ENCODE data around the gene BCAR3.
"Not testable (repeated sequence)": the region's sequence is repeated elsewhere in the genome, so short reads cannot be mapped to it uniquely, and the experiment has no call there.

Gene BCAR3

DNA sequence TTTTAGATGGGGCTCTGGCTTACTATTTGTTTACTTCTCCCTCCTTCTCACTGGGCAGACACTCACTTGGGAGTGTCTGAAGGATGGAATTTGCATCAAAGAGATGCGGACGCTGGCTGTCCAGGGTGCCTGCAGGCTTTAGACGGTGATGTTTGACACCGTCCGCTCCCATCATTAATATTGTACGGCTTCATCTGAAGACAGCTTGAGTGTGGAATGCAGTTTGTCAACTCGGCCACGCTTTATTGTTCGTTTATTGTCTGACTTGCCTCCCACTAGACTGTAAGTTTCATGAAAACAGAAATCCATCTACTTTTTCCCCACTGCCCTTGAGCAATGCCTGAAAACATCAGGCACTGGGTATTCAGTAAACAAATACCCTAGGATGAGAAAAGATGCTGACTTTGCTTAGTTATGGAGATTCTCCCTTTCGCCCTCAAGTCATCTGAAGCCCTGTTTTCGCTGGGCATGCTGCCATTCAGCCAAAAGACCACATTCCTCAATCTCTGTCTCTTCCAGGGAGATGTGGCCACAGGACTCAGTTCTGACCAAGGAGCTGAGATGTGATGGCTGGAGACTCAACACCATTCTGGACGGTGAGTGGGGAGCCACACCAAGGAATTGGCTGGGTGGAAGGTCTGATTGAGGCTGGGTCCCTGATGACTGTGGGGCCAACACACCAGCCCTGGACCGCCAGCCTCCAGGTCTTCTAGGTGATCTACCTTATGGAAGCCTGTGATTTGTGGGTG lies 87.6 kb downstream of the BCAR3 start:
- no peak for DNase-seq

GRCh38 chr1:93592551-93592949 lies 89.1 kb downstream of the BCAR3 start:
- DNase-seq: no peak

DNA sequence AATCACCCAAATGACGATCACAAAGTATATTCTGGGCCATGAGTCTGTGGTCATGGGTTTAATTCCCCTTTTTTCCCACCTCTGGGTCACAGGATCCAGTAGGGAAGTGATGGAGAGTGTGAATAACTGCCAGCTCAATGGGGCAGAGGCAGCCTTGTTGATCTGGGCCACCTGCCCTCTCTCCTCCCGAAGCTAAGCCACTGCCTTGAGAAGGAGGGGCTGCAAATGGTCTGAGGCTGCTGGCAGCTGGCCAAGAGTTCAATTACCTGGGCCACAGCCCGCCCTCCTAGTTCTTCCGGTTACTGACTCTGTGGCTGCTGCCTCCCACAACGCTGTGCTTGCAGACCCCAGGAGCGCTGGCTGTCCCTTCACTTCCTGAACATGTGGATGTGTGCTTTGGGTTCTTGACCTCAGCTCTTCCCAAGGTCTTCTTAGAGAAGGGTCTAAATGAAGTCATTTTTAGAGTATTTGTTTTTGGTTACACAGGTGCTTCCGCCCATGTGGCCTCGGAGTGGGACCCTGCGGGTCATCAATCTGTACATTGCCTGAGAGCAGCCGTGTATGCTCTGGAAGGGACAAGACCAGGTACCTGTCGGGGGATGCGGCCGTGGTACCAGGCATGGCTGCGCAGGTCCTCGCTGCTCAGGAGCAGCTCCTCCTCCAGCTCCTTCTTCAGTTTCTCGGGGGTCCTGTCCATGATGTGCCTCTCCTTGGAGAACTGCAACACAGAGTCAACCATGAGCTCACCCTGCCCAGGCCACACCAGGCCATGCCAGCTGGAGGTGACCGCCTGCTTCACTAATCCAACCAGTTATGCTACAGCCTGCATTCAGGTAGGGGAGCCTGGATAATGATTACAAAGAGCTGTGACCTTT lies 89.7 kb downstream of the BCAR3 start:
- peak; percentile 95 for DNase-seq

DNA sequence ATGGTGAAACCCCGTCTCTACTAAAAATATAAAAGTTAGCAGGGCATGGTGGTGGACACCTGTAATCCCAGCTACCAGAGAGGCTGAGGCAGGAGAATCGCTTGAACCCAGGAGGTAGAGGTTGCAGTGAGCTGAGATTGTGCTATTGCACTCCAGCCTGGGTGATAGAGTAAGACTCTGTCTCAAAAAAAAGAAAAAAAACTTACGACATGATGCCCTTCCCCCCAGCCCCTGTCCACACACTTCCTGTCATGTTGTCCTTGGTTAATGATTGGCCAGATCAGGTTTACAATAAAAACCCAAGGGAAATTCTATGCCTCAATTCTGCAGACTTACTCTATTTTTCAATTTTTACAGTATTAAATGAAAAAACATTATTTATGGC lies 90.4 kb downstream of the BCAR3 start:
- DNase-seq: not testable (repeated sequence)

DNA sequence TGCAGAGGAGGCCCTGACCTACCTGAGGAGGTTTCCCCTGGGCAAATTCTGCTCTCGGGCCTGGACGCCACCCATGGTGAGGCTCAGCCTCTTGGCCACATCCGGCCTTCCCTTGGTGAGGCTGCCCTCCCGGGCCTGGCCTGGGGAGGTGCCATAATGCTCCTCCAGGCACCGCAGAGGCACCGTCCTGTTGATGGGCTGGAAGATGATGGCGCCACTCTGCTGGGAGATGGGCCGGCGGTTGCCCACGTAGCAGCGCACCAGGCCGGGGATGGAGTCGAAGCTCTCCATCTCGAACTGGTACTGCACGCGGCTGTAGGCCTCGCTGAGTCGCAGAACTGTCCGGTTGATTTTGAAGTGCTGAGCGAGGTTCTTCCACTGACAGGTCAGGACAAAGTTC lies 92.7 kb downstream of the BCAR3 start:
- no peak for DNase-seq

DNA sequence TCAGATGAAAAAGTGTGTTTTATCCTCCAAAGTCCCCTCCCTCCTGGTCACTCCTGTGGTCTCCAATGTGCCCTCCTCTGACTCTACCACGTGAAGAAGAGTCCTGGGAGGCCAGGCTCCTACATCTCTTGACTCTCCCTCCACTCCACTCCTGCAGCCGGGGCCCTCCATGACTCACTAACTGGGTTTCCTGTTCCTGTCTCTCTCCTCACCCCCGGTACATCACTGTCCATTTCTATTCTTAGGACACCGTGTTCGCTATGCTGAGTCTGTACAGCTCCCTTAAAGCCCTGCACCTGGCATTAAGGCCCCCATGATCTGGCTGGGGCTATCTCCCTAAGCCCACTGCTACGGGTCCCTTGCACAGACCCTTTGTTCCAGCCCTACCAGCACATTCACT lies 93.4 kb downstream of the BCAR3 start:
- DNase-seq: no peak

GRCh38 chr1:93587354-93587753 lies 94.3 kb downstream of the BCAR3 start:
- no peak for DNase-seq

DNA sequence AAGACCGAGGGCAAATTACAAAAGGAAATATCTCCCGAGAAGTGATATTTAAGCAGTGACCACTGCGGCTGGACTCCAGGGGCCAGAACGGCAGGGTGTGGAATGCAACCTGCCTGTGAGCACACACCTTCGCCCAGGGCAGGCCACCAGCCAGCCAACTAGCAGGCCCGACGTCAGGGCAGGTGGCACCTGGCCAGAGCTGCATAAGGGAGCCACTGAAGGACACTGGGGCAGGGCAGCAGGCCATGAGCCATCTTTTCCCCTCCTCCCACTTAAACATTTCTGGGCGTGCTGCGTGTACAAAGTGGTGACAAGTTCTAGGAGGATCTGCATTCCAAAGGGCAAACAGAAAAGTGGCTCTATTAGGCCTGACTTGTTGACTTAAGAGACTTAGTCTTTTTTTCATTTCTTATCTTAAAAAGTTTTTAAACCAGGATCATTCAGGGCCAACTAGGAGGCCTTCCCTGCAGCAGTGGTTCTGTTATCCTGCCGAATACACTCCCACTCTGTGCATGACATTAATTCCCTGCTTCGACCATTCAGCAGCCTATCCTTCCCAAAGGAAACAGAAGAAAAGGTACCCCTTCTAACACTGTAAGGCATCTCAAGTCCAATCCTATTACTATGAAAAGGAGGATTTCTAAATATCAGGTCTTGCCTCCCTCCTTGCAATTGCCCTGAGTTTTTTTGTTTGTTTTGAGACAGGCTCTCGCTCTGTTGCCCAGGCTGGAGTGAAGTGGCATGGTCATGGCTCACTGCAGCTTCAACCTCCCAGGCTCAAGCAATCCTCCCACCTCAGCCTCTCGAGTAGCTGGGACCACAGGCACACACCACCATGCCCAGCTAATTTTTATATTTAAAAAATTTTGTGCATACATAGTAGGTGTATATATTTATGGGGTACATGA lies 96.3 kb downstream of the BCAR3 start:
- no peak for DNase-seq

DNA sequence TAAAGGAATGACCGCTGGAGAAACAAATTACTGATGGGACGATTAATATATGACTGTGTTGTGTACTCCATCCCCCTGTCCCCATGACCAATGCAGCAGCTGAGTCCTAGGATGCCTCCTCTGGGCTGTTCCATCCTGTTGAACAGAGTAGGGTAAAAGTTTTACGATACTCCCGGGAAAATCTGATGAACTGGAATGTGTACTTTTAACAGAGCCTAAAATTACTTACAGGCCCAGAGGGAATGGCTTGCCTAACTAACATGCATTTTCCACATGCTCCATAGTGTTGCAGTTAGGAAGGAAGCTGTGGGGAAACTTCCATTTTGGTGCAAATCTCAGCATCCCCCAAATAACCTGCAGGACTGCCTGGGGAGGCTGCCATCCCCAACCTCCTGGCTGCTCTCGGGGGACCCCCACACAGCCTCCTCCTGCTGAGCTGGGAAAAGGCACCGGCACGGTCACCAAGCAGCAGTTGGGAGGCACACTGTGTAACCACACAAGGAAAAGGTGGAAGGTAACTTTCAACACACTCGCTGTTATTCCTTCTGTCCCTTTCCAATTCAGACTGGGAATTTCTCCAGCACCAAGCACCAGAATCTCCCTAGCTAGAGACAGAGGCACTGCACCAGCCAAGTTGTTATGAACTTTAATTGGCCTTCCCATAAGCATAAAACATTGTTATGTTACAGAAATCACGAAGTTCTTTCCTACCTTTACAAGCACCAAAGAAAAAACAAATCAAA lies 97.2 kb downstream of the BCAR3 start:
- DNase-seq: no peak

GRCh38 chr1:93581917-93582850 lies 99.5 kb downstream of the BCAR3 start:
- no peak for DNase-seq

GRCh38 chr1:93579891-93580290 lies 101.7 kb downstream of the BCAR3 start:
- no peak for DNase-seq

DNA sequence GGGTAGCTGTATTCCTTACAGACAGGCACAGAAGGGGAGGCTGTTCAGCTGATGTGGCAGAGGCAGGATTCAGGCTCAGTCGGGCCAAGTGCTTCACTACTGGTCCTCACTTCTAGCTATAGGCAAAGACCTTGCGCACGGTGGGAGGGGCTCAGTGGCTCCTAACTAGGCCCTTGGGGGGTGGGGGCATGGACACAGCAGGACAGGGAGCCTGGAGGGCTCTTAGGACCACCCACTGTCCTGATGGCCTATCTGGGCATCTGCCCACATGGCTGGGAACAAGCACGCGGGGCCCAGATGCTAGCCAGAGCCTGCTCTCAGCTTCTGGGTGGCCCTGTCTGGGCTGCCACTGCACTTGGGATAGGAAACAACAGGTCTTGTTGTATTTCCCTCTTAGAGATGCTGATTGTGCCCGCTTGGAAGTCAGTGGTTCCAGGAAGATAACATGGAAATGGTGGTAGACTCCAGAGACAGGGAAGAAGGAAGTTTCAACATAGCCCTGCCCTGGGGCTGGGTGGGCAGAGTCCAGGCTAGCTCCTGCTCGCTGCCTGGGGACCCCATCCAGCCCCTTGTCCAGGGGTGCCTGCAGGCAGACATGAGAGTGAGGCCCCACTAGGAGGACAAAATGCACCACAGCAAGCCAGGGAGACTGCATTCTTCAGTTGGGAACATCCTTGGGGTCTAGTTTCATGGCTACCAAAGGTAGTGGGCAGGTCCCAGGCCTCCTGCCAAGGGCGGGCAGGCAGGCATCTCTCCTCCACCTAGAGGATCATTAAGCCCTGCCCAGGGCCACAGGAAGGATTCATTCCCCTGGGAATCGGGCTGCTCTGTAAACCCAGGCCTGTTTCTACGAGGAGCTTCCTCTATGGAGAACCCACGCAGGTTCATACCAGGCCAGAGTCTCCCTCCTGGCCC lies 102.5 kb downstream of the BCAR3 start:
- no peak for DNase-seq

DNA sequence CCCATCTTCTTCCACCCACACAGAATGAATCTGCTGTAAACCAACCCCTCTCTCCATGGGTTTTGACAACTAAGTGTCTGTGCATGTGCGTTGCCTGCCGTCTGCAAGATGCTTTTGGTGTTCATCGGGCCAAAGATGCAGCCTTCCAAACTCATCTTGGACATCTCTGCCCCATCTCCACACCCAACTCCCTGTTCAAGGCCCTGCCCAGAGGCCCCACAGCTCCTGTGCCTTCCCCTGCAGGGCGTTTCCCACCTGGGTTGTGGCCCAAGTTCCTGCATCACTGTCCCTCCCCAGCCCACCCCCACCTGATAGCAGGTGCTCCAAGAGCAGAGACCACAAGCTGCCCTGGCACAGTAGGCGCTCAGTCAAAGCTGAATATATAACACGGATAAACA lies 103.2 kb downstream of the BCAR3 start:
- no peak for DNase-seq

GRCh38 chr1:93577536-93578432 lies 103.9 kb downstream of the BCAR3 start:
- no peak for DNase-seq

DNA sequence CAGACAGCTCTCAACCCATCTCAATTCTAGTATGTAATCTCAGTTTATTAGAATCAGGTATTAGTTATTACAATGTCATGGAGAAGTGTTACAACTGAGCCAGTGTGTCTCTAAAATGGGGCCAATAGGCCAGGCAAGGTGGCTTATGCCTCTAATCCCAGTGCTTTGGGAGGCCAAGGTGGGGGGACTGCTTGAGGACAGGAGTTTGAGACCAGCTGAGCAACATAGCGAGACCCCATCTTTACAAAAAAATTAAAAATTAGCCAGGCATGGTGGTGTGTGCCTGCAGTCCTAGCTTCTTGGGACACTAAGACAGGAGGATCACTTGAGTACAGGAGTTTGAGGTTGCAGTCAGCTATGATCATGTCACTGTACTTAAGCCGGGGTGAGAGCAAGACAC lies 104.9 kb downstream of the BCAR3 start:
- no peak for DNase-seq

DNA sequence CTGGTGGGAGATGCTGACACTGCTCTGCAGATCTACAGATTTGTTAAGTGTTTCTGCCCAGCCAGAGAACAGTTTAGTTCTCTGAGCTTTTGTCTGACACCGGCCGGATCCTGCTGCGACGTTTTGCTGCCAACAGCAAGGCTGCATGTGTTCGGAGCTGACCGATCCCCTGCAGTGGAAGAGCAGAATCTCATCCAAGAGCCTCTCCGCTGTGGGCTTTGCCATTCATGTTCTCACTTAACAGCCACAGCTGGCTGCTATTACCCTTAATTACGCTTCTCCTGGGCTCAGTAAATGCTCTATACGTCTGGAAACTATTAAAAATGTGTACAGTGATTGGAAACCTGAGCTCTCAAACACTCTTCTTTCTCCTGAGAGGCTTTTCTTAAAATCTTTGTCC lies 105.3 kb downstream of the BCAR3 start:
- peak; percentile 94 for DNase-seq

- DNase-seq: no peak
These were observed 105.9 kb downstream of the BCAR3 start for GRCh38 chr1:93575621-93576284.

DNA sequence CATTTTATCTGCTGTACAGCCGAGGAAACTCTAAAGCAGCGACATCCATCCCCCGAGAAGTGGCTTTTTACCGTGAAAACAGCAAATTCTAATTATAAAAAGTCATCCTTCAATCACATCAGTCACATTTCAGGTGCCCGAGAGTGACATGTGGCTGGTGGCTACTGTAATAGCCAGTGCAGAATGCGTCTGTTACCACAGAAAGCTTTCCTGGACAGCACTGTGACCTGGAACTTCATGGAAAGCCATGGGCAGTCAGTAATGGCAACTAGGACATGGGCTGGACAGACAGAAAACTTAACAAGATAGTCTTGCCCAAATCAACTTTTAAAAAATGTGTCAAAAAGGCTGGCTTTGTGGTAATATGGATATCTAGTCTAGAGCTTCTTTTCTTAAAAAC lies 106.6 kb downstream of the BCAR3 start:
- no peak for DNase-seq

- no peak for DNase-seq
These were observed 107.1 kb downstream of the BCAR3 start for GRCh38 chr1:93574511-93574910.
